Fibroblast of lung (primary cell): ENCODE results near the gene RNPEPL1. TPM values are rescaled to one million over a fixed set of nuclear protein-coding genes. Genes with fewer than 3 reads are reported as not detected.

Source experiments
- DNase-seq, 2 donors: peaks; one replicate each; pipeline versions ENCODE4 v3.0.0 to v3.0.0-alpha.2; 2010; ENCODE audit warnings: low read depth in 2 of 2
- H2AFZ ChIP-seq: 2 replicates; pipeline ENCODE4 v1.5.1; 2012; ENCODE audit warnings: low read length, control low read depth, inconsistent platforms
- H3K27ac ChIP-seq: 2 replicates; pipeline ENCODE4 v1.5.1; 2011; ENCODE audit warnings: low read length, control low read depth; ENCODE audit not compliant: insufficient read depth
- H3K27me3 ChIP-seq: 2 replicates; pipeline ENCODE4 v1.5.1; 2011; ENCODE audit warnings: mild to moderate bottlenecking, low read length; ENCODE audit not compliant: control insufficient read depth, insufficient read depth
- H3K36me3 ChIP-seq: 2 replicates; pipeline ENCODE4 v1.5.1; 2011; ENCODE audit warnings: low read length; ENCODE audit not compliant: control insufficient read depth, insufficient read depth
- H3K4me1 ChIP-seq: 2 replicates; pipeline ENCODE4 v1.5.1; 2011; ENCODE audit warnings: low read length; ENCODE audit not compliant: control insufficient read depth, insufficient read depth; ENCODE audit errors: extremely low read depth
- H3K4me2 ChIP-seq: 2 replicates; pipeline ENCODE4 v1.5.1; 2011; ENCODE audit warnings: low read length, control low read depth; ENCODE audit not compliant: insufficient read depth; ENCODE audit errors: extremely low read depth
- H3K4me3 ChIP-seq, 4 experiments: fragments of 200-600 bp in 1 of 4; sonication (generic) in 1 of 4; replicated peaks in 1 of 4; 2 replicates each; pipeline ENCODE4 v1.5.1; 2011 to 2016; ENCODE audit warnings: low read length in 4 of 4, low read depth in 3 of 4, mild to moderate bottlenecking in 3 of 4, control low read depth in 2 of 4, inconsistent platforms in 1 of 4, mixed read lengths in 1 of 4; ENCODE audit not compliant: insufficient read depth in 1 of 4; ENCODE audit errors: control extremely low read depth in 1 of 4
- H3K79me2 ChIP-seq: 2 replicates; pipeline ENCODE4 v1.5.1; 2012; ENCODE audit warnings: mild to moderate bottlenecking, low read length, inconsistent platforms; ENCODE audit not compliant: control insufficient read depth, insufficient read depth
- H3K9ac ChIP-seq: 2 replicates; pipeline ENCODE4 v1.5.1; 2011; ENCODE audit warnings: mild to moderate bottlenecking, low read length, control low read depth; ENCODE audit not compliant: insufficient read depth
- H3K9me3 ChIP-seq: 2 replicates; pipeline ENCODE4 v1.5.1; 2012; ENCODE audit warnings: low read depth, low read length; ENCODE audit not compliant: control insufficient read depth, insufficient read depth
- H4K20me1 ChIP-seq: 2 replicates; pipeline ENCODE4 v1.5.1; 2011; ENCODE audit warnings: low read length; ENCODE audit not compliant: control insufficient read depth, insufficient read depth; ENCODE audit errors: extremely low read depth
- CTCF ChIP-seq, 2 donors: IDR thresholded peaks in 1 of 2; conservative IDR thresholded peaks in 1 of 2; 1 replicate in 1 of 2; 2 replicates in 1 of 2; pipeline ENCODE4 v1.5.1; 2011 to 2012; ENCODE audit warnings: low read length in 2 of 2, control low read depth in 1 of 2, inconsistent platforms in 1 of 2, low read depth in 1 of 2, mild to moderate bottlenecking in 1 of 2
- EZH2 ChIP-seq: IDR thresholded peaks from 2 replicates; pipeline ENCODE4 v1.5.1; 2012; ENCODE audit warnings: low read length, control low read depth, mild to moderate bottlenecking; ENCODE audit errors: missing control alignments
- polyA plus RNA-seq, 2 donors: library from polyadenylated mRNA; depleted of rRNA in 1 of 2; stranded (reverse) in 1 of 2; unstranded in 1 of 2; fragments of >200 nt; gene quantifications; 2 replicates each; pipeline ENCODE4 v1.2.1, GENCODE V29; 2011 to 2012; ENCODE audit warnings: missing spikeins in 1 of 2
- total RNA-seq: library from RNA; depleted of rRNA; stranded (reverse); fragments of >200 nt; gene quantifications from 2 replicates; pipeline ENCODE4 v1.2.1, GENCODE V29; 2014

Gene RNPEPL1
- total and polyA plus RNA-seq, 2 donors (not counting 1 experiment from before 2014, with no cell fraction given): 7.9 to 20.6 TPM

DNA sequence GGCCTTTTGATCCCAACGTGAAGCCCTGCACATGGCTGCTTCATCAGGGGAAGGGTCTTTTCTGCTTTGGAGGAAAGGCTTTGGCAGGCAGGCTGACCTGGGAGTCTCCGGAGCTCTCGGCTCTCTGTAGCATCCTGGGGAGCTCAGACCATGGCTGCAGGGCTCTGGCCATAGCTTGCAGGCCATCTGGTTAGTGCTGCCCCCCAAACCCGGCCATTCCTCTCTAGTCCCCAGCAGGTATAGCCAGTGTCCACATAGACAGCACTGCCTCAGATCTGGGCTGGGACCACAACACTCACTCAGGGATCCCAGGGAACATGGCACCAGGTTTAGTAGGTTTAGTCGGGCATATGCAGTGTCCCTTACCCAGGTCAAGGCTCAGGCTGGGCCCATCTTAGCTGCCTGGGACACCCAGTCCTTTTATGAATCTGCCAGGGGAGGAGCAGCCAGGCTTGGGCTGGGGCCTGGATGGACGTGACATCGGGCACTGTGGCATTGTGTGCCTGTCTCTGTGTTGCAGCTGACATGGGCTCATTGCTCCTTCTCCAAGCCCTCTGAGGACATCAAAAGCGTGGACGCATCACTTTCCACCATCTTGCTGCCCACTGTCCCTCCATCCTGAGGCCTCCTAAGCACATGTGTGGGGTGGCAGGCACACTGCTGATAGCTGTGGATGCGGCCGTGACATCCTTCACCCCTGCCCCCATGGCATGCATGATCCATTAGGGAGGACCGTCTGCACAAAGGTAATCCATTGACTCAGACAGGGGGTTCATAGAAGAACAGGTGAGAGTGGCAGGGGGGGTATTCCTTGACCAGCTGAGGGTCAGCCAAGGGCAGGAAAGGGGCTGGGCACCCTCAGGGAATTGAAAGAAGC lies 37.8 kb downstream of the RNPEPL1 start:
- H3K36me3 ChIP-seq: no peaks in the 10 kb centered on the region
- no peaks in the 10 kb centered on the region for H3K9me3 ChIP-seq
- no peak overlapping the region for H3K9ac ChIP-seq
- H3K4me3 ChIP-seq: no peak overlapping the region
- TF ChIP-seq CTCF (conservative IDR thresholded peaks at IDR 0.05 in 1 of 2, IDR thresholded peaks at IDR 0.05 in 1 of 2; ENCODE audit: low read depth in 1 of 2, low read length in 2 of 2) (no peak), EZH2 (no peak)
- no peak for DNase-seq
- H2AFZ ChIP-seq: no peak overlapping the region
- H3K79me2 ChIP-seq: no peaks in the 10 kb centered on the region
- no peaks in the 10 kb centered on the region for H4K20me1 ChIP-seq
- H3K27me3 ChIP-seq: no peaks in the 10 kb centered on the region
- H3K27ac ChIP-seq: no peak overlapping the region
- H3K4me2 ChIP-seq: no peak overlapping the region
- no peaks in the 10 kb centered on the region for H3K4me1 ChIP-seq

GRCh38 chr2:240611601-240612210 lies 43.4 kb downstream of the RNPEPL1 start:
- Histone ChIP-seq H3K4me3 (no peak overlapping the region), H3K36me3 (no peaks in the 10 kb centered on the region), H2AFZ (no peak overlapping the region), H3K9ac (no peak overlapping the region), H3K79me2 (no peaks in the 10 kb centered on the region), H3K27me3 (no peaks in the 10 kb centered on the region), H3K9me3 (no peaks in the 10 kb centered on the region), H3K4me1 (no peaks in the 10 kb centered on the region), H4K20me1 (no peaks in the 10 kb centered on the region), H3K27ac (no peak overlapping the region), H3K4me2 (no peak overlapping the region)
- TF ChIP-seq CTCF (conservative IDR thresholded peaks at IDR 0.05 in 1 of 2, IDR thresholded peaks at IDR 0.05 in 1 of 2; ENCODE audit: low read depth in 1 of 2, low read length in 2 of 2) (no peak), EZH2 (no peak)
- DNase-seq: no peak

DNA sequence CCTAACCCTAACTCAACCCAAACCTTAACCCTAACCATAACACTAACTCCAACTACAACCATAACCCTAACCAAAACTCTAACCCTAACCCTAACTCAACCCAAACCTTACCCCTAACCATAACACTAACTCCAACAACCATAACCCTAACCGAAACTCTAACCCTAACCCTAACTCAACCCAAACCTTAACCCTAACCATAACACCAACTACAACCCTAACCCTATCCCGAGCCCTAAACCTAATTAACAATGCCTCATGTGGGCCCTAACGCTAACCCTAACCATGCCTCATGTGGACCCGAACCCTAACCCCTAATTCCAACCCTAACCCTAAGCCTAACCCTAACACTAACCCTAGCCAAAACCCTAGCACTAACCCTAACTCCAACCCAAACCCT lies 45.5 kb downstream of the RNPEPL1 start:
- no peak for TF ChIP-seq EZH2
- no peak for TF ChIP-seq CTCF (conservative IDR thresholded peaks at IDR 0.05 in 1 of 2, IDR thresholded peaks at IDR 0.05 in 1 of 2; ENCODE audit: low read depth in 1 of 2, low read length in 2 of 2)
- Histone ChIP-seq H3K4me1 (no peaks in the 10 kb centered on the region), H3K9ac (no peak overlapping the region), H3K27me3 (no peaks in the 10 kb centered on the region), H4K20me1 (no peaks in the 10 kb centered on the region), H3K36me3 (no peaks in the 10 kb centered on the region), H2AFZ (no peak overlapping the region), H3K27ac (no peak overlapping the region), H3K4me3 (no peak overlapping the region), H3K9me3 (no peaks in the 10 kb centered on the region), H3K79me2 (no peaks in the 10 kb centered on the region), H3K4me2 (no peak overlapping the region)
- DNase-seq: no peak
